Activated B cell treated with CpG ODN at 0.5 μM for 24 hours (primary cell): ENCODE data around the gene MAPK7. TPM values are rescaled to one million over a fixed set of nuclear protein-coding genes. Genes with fewer than 3 reads are reported as not detected.

Experiments
- ATAC-seq: fragments of 200-7000 bp; cut with Tn5 transposase; one replicate; pipeline ENCODE4 v1.10.0; 2021; ENCODE audit warnings: low read depth, mild to moderate bottlenecking, moderate library complexity
- CTCF ChIA-PET: fragments of 350-600 bp; sonication (Branson Sonifier 250); formaldehyde crosslinking; loops from one replicate; lab custom pipeline; 2021; ENCODE audit warnings: antibody characterized with exemption; lab: Charles Lee
- POLR2A ChIA-PET: fragments of 350-600 bp; sonication (Branson Sonifier 250); formaldehyde crosslinking; loops from one replicate; lab custom pipeline; 2021; ENCODE audit warnings: antibody characterized with exemption; lab: Charles Lee
- DNase-seq: peaks from one replicate; pipeline ENCODE4 v3.0.0; 2022
- H3K27ac Mint-ChIP-seq: one replicate; pipeline ENCODE4 v1.8.0; 2020; ENCODE audit warnings: mixed read lengths
- H3K27me3 Mint-ChIP-seq: one replicate; pipeline ENCODE4 v1.8.0; 2021; ENCODE audit warnings: mixed read lengths
- H3K36me3 Mint-ChIP-seq: one replicate; pipeline ENCODE4 v1.8.0; 2021; ENCODE audit warnings: low read depth, mixed read lengths
- H3K4me1 Mint-ChIP-seq: one replicate; pipeline ENCODE4 v1.8.0; 2021; ENCODE audit warnings: mixed read lengths
- H3K4me3 Mint-ChIP-seq: one replicate; pipeline ENCODE4 v1.8.0; 2020; ENCODE audit warnings: mild to moderate bottlenecking, mixed read lengths
- H3K9me3 Mint-ChIP-seq: one replicate; pipeline ENCODE4 v1.8.0; 2020; ENCODE audit warnings: mixed read lengths
- CTCF ChIP-seq: fragments of 200-600 bp; IDR thresholded peaks from one replicate; pipeline ENCODE4 v1.8.0; 2022; ENCODE audit warnings: antibody characterized with exemption, mild to moderate bottlenecking
- intact Hi-C: fragments of 100-400 bp; cut with micrococcal nuclease; formaldehyde crosslinking; loops from one replicate; pipeline ENCODE4 v1.15.1; 2024
- total RNA-seq: library from RNA; stranded (reverse); gene quantifications from 2 replicates; pipeline ENCODE4 v1.2.3, GENCODE V29; 2022

Gene MAPK7
- total RNA-seq, 1 donor from 2014 or later = 24.0 TPM

- no peak overlapping the region for H3K4me3 Mint-ChIP-seq
- H3K27me3 Mint-ChIP-seq = no peaks in the 10 kb centered on the region
- H3K4me1 Mint-ChIP-seq = peaks cover 14% of the 10 kb centered on the region
- no peak for ATAC-seq
- intact Hi-C loops = no loop called here
- DNase-seq = no peak
- no peaks in the 10 kb centered on the region for H3K9me3 Mint-ChIP-seq
- no peak overlapping the region for H3K27ac Mint-ChIP-seq
- ChIA-PET POLR2A (no interaction called here), CTCF (no interaction called here)
- TF ChIP-seq CTCF = no peak
- H3K36me3 Mint-ChIP-seq = peaks cover 65% of the 10 kb centered on the region
These were observed 3.6 kb downstream of the MAPK7 start for GRCh38 chr17:19381741-19382444.

DNA sequence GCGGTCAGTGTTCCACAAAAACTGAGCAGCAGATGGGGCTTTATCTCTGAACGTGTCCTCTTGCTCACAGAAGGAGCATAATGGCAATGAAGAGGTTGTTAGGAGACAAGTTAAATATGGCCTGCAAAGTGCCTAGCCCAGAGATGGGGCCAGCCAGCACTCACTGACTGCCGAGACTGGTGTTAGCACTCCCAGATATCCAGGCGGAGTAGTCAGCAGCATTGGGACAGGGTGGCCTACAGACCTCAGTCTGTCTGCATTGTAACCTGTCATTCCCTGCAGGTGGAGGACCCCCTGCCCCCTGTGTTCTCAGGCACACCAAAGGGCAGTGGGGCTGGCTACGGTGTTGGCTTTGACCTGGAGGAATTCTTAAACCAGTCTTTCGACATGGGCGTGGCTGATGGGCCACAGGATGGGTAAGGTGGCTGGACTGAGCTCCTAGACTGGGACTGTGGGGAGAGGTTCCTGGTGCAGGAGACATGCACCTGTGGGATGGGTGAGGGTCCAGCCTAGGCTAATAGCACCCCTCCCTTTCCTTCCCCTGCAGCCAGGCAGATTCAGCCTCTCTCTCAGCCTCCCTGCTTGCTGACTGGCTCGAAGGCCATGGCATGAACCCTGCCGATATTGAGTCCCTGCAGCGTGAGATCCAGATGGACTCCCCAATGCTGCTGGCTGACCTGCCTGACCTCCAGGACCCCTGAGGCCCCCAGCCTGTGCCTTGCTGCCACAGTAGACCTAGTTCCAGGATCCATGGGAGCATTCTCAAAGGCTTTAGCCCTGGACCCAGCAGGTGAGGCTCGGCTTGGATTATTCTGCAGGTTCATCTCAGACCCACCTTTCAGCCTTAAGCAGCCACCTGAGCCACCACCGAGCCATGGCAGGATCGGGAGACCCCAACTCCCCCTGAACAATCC is 4.5 kb downstream of the MAPK7 start:
- peaks cover 62% of the 10 kb centered on the region for H3K36me3 Mint-ChIP-seq
- H3K4me3 Mint-ChIP-seq = no peak overlapping the region
- H3K4me1 Mint-ChIP-seq = peaks cover 6% of the 10 kb centered on the region
- ChIA-PET CTCF (no interaction called here), POLR2A (no interaction called here)
- no peak overlapping the region for H3K27ac Mint-ChIP-seq
- DNase-seq (no peak), ATAC-seq (no peak)
- no peak for TF ChIP-seq CTCF
- H3K27me3 Mint-ChIP-seq = peaks cover 1% of the 10 kb centered on the region
- no peaks in the 10 kb centered on the region for H3K9me3 Mint-ChIP-seq
- intact Hi-C loops = no loop called here

GRCh38 chr17:19383681-19384470 is 5.6 kb downstream of the MAPK7 start:
- CTCF ChIA-PET = no interaction called here
- ATAC-seq (no peak), DNase-seq (no peak)
- TF ChIP-seq CTCF = no peak
- Mint-ChIP-seq H3K27ac (no peak overlapping the region), H3K4me3 (no peak overlapping the region), H3K36me3 (peaks cover 56% of the 10 kb centered on the region), H3K4me1 (peaks cover 2% of the 10 kb centered on the region), H3K9me3 (no peaks in the 10 kb centered on the region), H3K27me3 (peaks cover 5% of the 10 kb centered on the region)
- POLR2A ChIA-PET = no interaction called here
- intact Hi-C loops = no loop called here

- POLR2A ChIA-PET = no interaction called here
- TF ChIP-seq CTCF = no peak
- H3K27ac Mint-ChIP-seq = no peak overlapping the region
- ATAC-seq (no peak), DNase-seq (no peak)
- CTCF ChIA-PET = no interaction called here
- no peak overlapping the region for H3K4me3 Mint-ChIP-seq
- H3K9me3 Mint-ChIP-seq = no peaks in the 10 kb centered on the region
- intact Hi-C loops = no loop called here
- peaks cover 52% of the 10 kb centered on the region for H3K36me3 Mint-ChIP-seq
- no peaks in the 10 kb centered on the region for H3K4me1 Mint-ChIP-seq
- H3K27me3 Mint-ChIP-seq = peaks cover 5% of the 10 kb centered on the region
These were observed 6.6 kb downstream of the MAPK7 start for GRCh38 chr17:19384723-19385391.
